Mesenchymal stem cell (in vitro differentiated cells and primary cell): ENCODE results near the gene GEMIN2.

Experiments used
- DNase-seq: peaks from one replicate; pipeline ENCODE4 v3.0.0-alpha.2; 2013
- H2AFZ ChIP-seq: one replicate; pipeline ENCODE4 v1.6.1; 2013; ENCODE audit warnings: low read depth, mild to moderate bottlenecking, control low read depth, inconsistent platforms, low read length, moderate library complexity
- H2AK5ac ChIP-seq: 2 replicates; pipeline ENCODE4 v1.6.1; 2013; ENCODE audit warnings: low read length, moderate library complexity, mild to moderate bottlenecking, inconsistent platforms; ENCODE audit not compliant: severe bottlenecking
- H2BK120ac ChIP-seq: one replicate; pipeline ENCODE4 v1.6.1; 2013; ENCODE audit warnings: low read depth, mild to moderate bottlenecking, inconsistent platforms, low read length, moderate library complexity
- H2BK12ac ChIP-seq, 2 experiments: one replicate each; pipeline ENCODE4 v1.6.1; 2013; ENCODE audit warnings: inconsistent platforms in 2 of 2, low read length in 2 of 2, mild to moderate bottlenecking in 2 of 2, moderate library complexity in 2 of 2, control low read depth in 1 of 2
- H2BK15ac ChIP-seq: one replicate; pipeline ENCODE4 v1.6.1; 2013; ENCODE audit warnings: mild to moderate bottlenecking, low read depth, inconsistent platforms; ENCODE audit not compliant: poor library complexity, severe bottlenecking
- H2BK5ac ChIP-seq: 2 replicates; pipeline ENCODE4 v1.6.1; 2013; ENCODE audit warnings: low read depth, mild to moderate bottlenecking, low read length, control low read depth, inconsistent platforms; ENCODE audit not compliant: poor library complexity, severe bottlenecking
- H3K14ac ChIP-seq, 2 experiments: one replicate each; pipeline ENCODE4 v1.6.1; 2013; ENCODE audit warnings: inconsistent platforms in 2 of 2, low read length in 2 of 2, control low read depth in 1 of 2, mild to moderate bottlenecking in 1 of 2, moderate library complexity in 1 of 2
- H3K18ac ChIP-seq, 2 experiments: one replicate each; pipeline ENCODE4 v1.6.1; 2013; ENCODE audit warnings: inconsistent platforms in 2 of 2, low read length in 2 of 2, control low read depth in 1 of 2, low read depth in 1 of 2, mild to moderate bottlenecking in 1 of 2
- H3K23ac ChIP-seq, 2 experiments: one replicate each; pipeline ENCODE4 v1.6.1; 2013; ENCODE audit warnings: inconsistent platforms in 2 of 2, low read length in 2 of 2, mild to moderate bottlenecking in 2 of 2, moderate library complexity in 2 of 2, control low read depth in 1 of 2
- H3K27ac ChIP-seq: 2 replicates; pipeline ENCODE4 v1.5.1; 2013; ENCODE audit warnings: mild to moderate bottlenecking, moderate library complexity, low read length, control low read depth, inconsistent platforms; ENCODE audit not compliant: poor library complexity, severe bottlenecking
- H3K27me3 ChIP-seq, 2 experiments: 2 replicates each; pipeline versions ENCODE4 v1.6.1 to v1.7.0; 2013; ENCODE audit warnings: low read length in 2 of 2, mild to moderate bottlenecking in 2 of 2, moderate library complexity in 2 of 2, control low read depth in 1 of 2, inconsistent platforms in 1 of 2; ENCODE audit not compliant: control insufficient read depth in 1 of 2, insufficient read depth in 1 of 2
- H3K36me3 ChIP-seq, 2 experiments: 2 replicates each; pipeline versions ENCODE4 v1.6.1 to v1.7.0; 2013; ENCODE audit warnings: low read length in 2 of 2, control low read depth in 1 of 2, inconsistent platforms in 1 of 2, low read depth in 1 of 2, mild to moderate bottlenecking in 1 of 2; ENCODE audit not compliant: insufficient read depth in 2 of 2, control insufficient read depth in 1 of 2
- H3K4ac ChIP-seq, 2 experiments: one replicate each; pipeline ENCODE4 v1.6.1; 2013; ENCODE audit warnings: inconsistent platforms in 2 of 2, low read length in 2 of 2, mild to moderate bottlenecking in 2 of 2, moderate library complexity in 2 of 2, control low read depth in 1 of 2, low read depth in 1 of 2
- H3K4me1 ChIP-seq: 2 replicates; pipeline ENCODE4 v1.6.1; 2013; ENCODE audit warnings: low read depth, low read length, control low read depth; ENCODE audit not compliant: control insufficient read depth, insufficient read depth
- H3K4me2 ChIP-seq: 2 replicates; pipeline ENCODE4 v1.6.1; 2013; ENCODE audit warnings: low read length, mild to moderate bottlenecking, inconsistent platforms; ENCODE audit not compliant: poor library complexity, severe bottlenecking
- H3K4me3 ChIP-seq, 2 experiments: 2 replicates each; pipeline versions ENCODE4 v1.5.1 to v1.7.0; 2013; ENCODE audit warnings: low read length in 2 of 2, mild to moderate bottlenecking in 2 of 2, control low read depth in 1 of 2, low read depth in 1 of 2; ENCODE audit not compliant: insufficient read depth in 1 of 2
- H3K79me1 ChIP-seq: replicated peaks from 2 replicates; pipeline ENCODE4 v1.6.1; 2013; ENCODE audit warnings: mild to moderate bottlenecking, control low read depth, low read length, inconsistent platforms; ENCODE audit not compliant: poor library complexity, severe bottlenecking
- H3K9ac ChIP-seq: 2 replicates; pipeline ENCODE4 v1.7.0; 2013; ENCODE audit warnings: mild to moderate bottlenecking, low read length, moderate library complexity
- H3K9me3 ChIP-seq: 2 replicates; pipeline ENCODE4 v1.7.0; 2013; ENCODE audit warnings: mild to moderate bottlenecking, low read length; ENCODE audit not compliant: control insufficient read depth
- H4K8ac ChIP-seq: one replicate; pipeline ENCODE4 v1.6.1; 2013; ENCODE audit warnings: inconsistent platforms, mild to moderate bottlenecking, low read length, moderate library complexity
- H4K91ac ChIP-seq: one replicate; pipeline ENCODE4 v1.6.1; 2013; ENCODE audit warnings: mild to moderate bottlenecking, low read length, inconsistent platforms
- WGBS: methylation state at CpG from one replicate; pipeline ENCODE4 v1.1.7; 2013; ENCODE audit warnings: mixed read lengths; 5-methylcytosine and 5-hydroxymethylcytosine counted together

GEMIN2 gene

GRCh38 chr14:39177168-39177545 lies 63.0 kb downstream of the GEMIN2 start:
- Histone ChIP-seq H3K18ac (no peak overlapping the region), H3K14ac (no peak overlapping the region), H3K4me3 (no peak overlapping the region), H2AFZ (no peak overlapping the region), H3K9me3 (no peaks in the 10 kb centered on the region), H4K91ac (no peak overlapping the region), H3K9ac (peak overlapping the region; percentile 98), H3K27ac (no peak overlapping the region), H4K8ac (no peak overlapping the region), H2BK5ac (no peak overlapping the region), H3K36me3 (peaks cover 21 to 60% of the 10 kb centered on the region in 2 experiments), H3K27me3 (no peaks in the 10 kb centered on the region), H2BK12ac (no peak overlapping the region), H2BK15ac (no peak overlapping the region), H2BK120ac (no peak overlapping the region), H3K4ac (no peak overlapping the region), H2AK5ac (no peak overlapping the region), H3K79me1 (peaks cover 14% of the 10 kb centered on the region), H3K4me1 (peaks cover 5% of the 10 kb centered on the region), H3K23ac (peak overlapping the region in 1 of 2 experiments; percentile 93), H3K4me2 (no peak overlapping the region)
- 99% methylated on average over 6 of the region's 9 CpGs for WGBS
- no peak for DNase-seq

GRCh38 chr14:39179042-39179441 lies 64.9 kb downstream of the GEMIN2 start:
- Histone ChIP-seq H3K23ac (no peak overlapping the region), H4K8ac (no peak overlapping the region), H3K27me3 (no peaks in the 10 kb centered on the region), H2AFZ (no peak overlapping the region), H2BK15ac (no peak overlapping the region), H3K18ac (no peak overlapping the region), H3K79me1 (peaks cover 14% of the 10 kb centered on the region), H2BK5ac (no peak overlapping the region), H2AK5ac (no peak overlapping the region), H3K14ac (no peak overlapping the region), H3K4me1 (peaks cover 5% of the 10 kb centered on the region), H2BK120ac (no peak overlapping the region), H3K9me3 (no peaks in the 10 kb centered on the region), H3K9ac (no peak overlapping the region), H3K4me2 (no peak overlapping the region), H3K4ac (no peak overlapping the region), H3K27ac (no peak overlapping the region), H2BK12ac (no peak overlapping the region), H3K4me3 (no peak overlapping the region), H3K36me3 (peaks cover 25 to 79% of the 10 kb centered on the region in 2 experiments), H4K91ac (no peak overlapping the region)
- WGBS = 92% methylated on average over 6 of the region's 6 CpGs
- no peak for DNase-seq

DNA sequence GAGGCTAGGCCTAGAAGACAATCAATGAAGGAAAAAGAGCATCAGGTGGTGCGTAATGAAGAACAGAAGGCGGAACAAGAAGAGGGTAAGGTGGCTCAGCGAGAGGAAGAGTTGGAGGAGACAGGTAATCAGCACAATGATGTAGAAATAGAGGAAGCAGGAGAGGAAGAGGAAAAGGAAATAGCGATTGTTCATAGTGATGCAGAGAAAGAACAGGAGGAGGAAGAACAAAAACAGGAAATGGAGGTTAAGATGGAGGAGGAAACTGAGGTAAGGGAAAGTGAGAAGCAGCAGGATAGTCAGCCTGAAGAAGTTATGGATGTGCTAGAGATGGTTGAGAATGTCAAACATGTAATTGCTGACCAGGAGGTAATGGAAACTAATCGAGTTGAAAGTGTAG lies 66.4 kb downstream of the GEMIN2 start:
- H3K27me3 ChIP-seq = no peaks in the 10 kb centered on the region
- no peak overlapping the region for H3K4ac ChIP-seq
- H2AK5ac ChIP-seq = no peak overlapping the region
- H3K36me3 ChIP-seq = peaks cover 34 to 92% of the 10 kb centered on the region in 2 experiments
- H3K9ac ChIP-seq = no peak overlapping the region
- no peak overlapping the region for H3K4me3 ChIP-seq
- no peak overlapping the region for H3K4me2 ChIP-seq
- H3K23ac ChIP-seq = no peak overlapping the region
- H2AFZ ChIP-seq = no peak overlapping the region
- no peak overlapping the region for H3K18ac ChIP-seq
- no peaks in the 10 kb centered on the region for H3K9me3 ChIP-seq
- no peak overlapping the region for H2BK12ac ChIP-seq
- H3K27ac ChIP-seq = no peak overlapping the region
- peaks cover 18% of the 10 kb centered on the region for H3K79me1 ChIP-seq
- whole genome bisulfite sequencing = 97% methylated on average over 5 of the region's 5 CpGs
- H4K91ac ChIP-seq = no peak overlapping the region
- H3K4me1 ChIP-seq = peaks cover 5% of the 10 kb centered on the region
- H3K14ac ChIP-seq = no peak overlapping the region
- H2BK15ac ChIP-seq = no peak overlapping the region
- H2BK120ac ChIP-seq = no peak overlapping the region
- no peak for DNase-seq
- no peak overlapping the region for H2BK5ac ChIP-seq
- no peak overlapping the region for H4K8ac ChIP-seq

- Histone ChIP-seq H3K4me2 (no peak overlapping the region), H3K36me3 (peaks cover 34 to 93% of the 10 kb centered on the region in 2 experiments), H2BK120ac (no peak overlapping the region), H3K27ac (no peak overlapping the region), H3K14ac (no peak overlapping the region), H4K8ac (no peak overlapping the region), H3K4me3 (no peak overlapping the region), H3K9me3 (no peaks in the 10 kb centered on the region), H3K4ac (no peak overlapping the region), H2BK15ac (no peak overlapping the region), H2AK5ac (no peak overlapping the region), H3K23ac (no peak overlapping the region), H3K9ac (peak overlapping the region; percentile 17), H4K91ac (no peak overlapping the region), H2AFZ (no peak overlapping the region), H2BK12ac (no peak overlapping the region), H3K4me1 (peaks cover 5% of the 10 kb centered on the region), H2BK5ac (no peak overlapping the region), H3K27me3 (no peaks in the 10 kb centered on the region), H3K79me1 (peaks cover 18% of the 10 kb centered on the region), H3K18ac (no peak overlapping the region)
- WGBS = 97% methylated on average over 7 of the region's 7 CpGs
- DNase-seq = no peak
These were observed 67.0 kb downstream of the GEMIN2 start for GRCh38 chr14:39181026-39181692.
